ENCODE results near the gene CNRIP1. TPM values are rescaled to one million over a fixed set of nuclear protein-coding genes. Genes with fewer than 3 reads are reported as not detected.

Gene CNRIP1
- not detected for total RNA-seq

DNA sequence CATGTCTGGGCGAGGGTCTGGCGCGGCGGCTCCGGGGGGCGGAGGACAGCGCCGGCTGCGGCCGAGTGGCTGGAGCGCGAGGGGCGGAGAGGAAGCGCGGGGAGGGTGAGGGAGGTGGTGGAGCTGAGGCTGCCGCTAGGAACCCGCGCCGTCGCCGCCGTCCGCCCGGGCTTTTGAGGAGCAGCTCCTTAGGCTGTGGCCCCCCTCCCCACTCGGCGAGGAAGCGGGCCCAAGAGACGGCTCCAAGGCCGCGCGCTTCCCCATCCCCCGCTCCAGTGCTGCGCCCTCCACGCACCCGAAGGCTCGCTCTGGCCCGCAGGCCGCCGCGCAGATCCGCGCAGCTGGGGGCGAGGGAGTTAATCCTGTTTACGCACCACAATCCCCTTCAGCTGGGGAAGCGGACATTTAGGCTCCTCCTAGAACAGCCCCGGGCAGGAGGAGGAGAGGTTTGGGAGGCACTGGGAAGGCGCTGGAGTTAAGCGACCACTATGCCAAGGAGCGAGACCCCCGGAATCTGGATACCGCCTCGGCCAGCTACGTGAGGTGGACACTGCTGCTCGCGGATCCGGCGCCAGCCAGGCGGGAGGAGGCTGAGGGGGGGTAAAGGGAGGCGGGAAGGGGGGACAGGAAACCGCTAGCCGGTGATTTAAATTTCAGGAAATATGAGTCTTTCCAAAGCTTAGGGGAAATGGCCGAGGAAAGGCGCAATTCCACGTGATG is at the start of gene CNRIP1:
Gene CNRIP1, minus strand, starts transcription at position 552 of the 720 bp plus-strand sequence. Its CDS starts 549 bp downstream, at position 3.
- no peak within 1 kb of the TSS for H3K27ac Mint-ChIP-seq
- no peaks in the 10 kb centered on the region for H3K36me3 Mint-ChIP-seq (ENCODE audit: low read depth)
- H3K9me3 Mint-ChIP-seq, result no peaks in the 10 kb centered on the region
- ATAC-seq (replicated peaks), result peak; percentile 35
- H3K4me3 Mint-ChIP-seq, result peak within 1 kb of the TSS; percentile 67
- no peaks in the 10 kb centered on the region for H3K4me1 Mint-ChIP-seq
- peaks cover 37% of the 10 kb centered on the region for H3K27me3 Mint-ChIP-seq

GRCh38 chr2:68369337-68369734 is 49.6 kb upstream of the CNRIP1 start:
- Mint-ChIP-seq H3K27ac (no peak overlapping the region), H3K4me3 (no peak overlapping the region), H3K9me3 (peaks cover 3% of the 10 kb centered on the region)

GRCh38 chr2:68368654-68369336 is 49.0 kb upstream of the CNRIP1 start:
- Mint-ChIP-seq H3K27me3 (no peaks in the 10 kb centered on the region), H3K36me3 (ENCODE audit: low read depth) (no peaks in the 10 kb centered on the region), H3K27ac (no peak overlapping the region), H3K4me3 (no peak overlapping the region), H3K4me1 (no peaks in the 10 kb centered on the region), H3K9me3 (peaks cover 3% of the 10 kb centered on the region)
- ATAC-seq (replicated peaks), result no peak

More at GRCh38 chr2:68369337-68369734, 49.6 kb upstream of the CNRIP1 start:
- Mint-ChIP-seq H3K4me1 (no peaks in the 10 kb centered on the region), H3K36me3 (ENCODE audit: low read depth) (no peaks in the 10 kb centered on the region), H3K27me3 (no peaks in the 10 kb centered on the region)
- no peak for ATAC-seq (replicated peaks)

- H3K4me3 Mint-ChIP-seq, result no peak overlapping the region
- no peaks in the 10 kb centered on the region for H3K4me1 Mint-ChIP-seq
- no peak for ATAC-seq (replicated peaks)
- H3K27ac Mint-ChIP-seq, result no peak overlapping the region
- peaks cover 3% of the 10 kb centered on the region for H3K9me3 Mint-ChIP-seq
- no peaks in the 10 kb centered on the region for H3K27me3 Mint-ChIP-seq
- no peaks in the 10 kb centered on the region for H3K36me3 Mint-ChIP-seq (ENCODE audit: low read depth)
Observed at GRCh38 chr2:68367953-68368653, 48.4 kb upstream of the CNRIP1 start.

DNA sequence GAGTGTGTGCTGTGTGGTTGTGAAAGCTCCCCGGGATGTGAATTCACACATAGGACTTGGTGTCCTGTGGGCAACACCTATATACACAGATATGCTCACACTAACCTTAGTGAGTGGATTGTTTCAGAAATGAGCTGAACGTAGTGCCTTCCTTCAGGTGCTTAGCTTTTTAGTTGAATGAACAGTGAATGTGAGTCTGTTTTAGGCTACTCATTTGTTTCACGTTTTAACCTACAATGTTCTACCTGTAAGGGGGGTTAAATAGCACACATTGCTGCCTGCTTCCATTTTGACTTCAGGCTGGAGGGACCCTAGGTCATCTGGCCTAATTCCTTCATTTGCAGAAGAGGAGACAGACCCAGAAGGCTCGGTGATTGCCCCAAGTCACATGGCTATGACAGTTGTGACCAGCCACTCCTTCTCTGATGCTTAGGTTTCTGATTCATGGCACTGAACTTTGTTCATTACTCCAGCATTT is 46.4 kb upstream of the CNRIP1 start:
- Mint-ChIP-seq H3K9me3 (peaks cover 3% of the 10 kb centered on the region), H3K4me3 (no peak overlapping the region), H3K27me3 (no peaks in the 10 kb centered on the region), H3K4me1 (peaks cover 9% of the 10 kb centered on the region), H3K27ac (no peak overlapping the region), H3K36me3 (ENCODE audit: low read depth) (no peaks in the 10 kb centered on the region)
- ATAC-seq (replicated peaks), result no peak

GRCh38 chr2:68365087-68365486 is 45.3 kb upstream of the CNRIP1 start, which contains the start of gene PLEK:
Gene PLEK (plus strand): TSS chr2:68365282. CDS start chr2:68365352, 70 bp downstream.
- Mint-ChIP-seq H3K27me3 (no peaks in the 10 kb centered on the region), H3K36me3 (ENCODE audit: low read depth) (no peaks in the 10 kb centered on the region), H3K9me3 (peaks cover 3% of the 10 kb centered on the region), H3K4me1 (peaks cover 9% of the 10 kb centered on the region), H3K27ac (no peak within 1 kb of the TSS), H3K4me3 (no peak within 1 kb of the TSS)
- no peak for ATAC-seq (replicated peaks)

DNA sequence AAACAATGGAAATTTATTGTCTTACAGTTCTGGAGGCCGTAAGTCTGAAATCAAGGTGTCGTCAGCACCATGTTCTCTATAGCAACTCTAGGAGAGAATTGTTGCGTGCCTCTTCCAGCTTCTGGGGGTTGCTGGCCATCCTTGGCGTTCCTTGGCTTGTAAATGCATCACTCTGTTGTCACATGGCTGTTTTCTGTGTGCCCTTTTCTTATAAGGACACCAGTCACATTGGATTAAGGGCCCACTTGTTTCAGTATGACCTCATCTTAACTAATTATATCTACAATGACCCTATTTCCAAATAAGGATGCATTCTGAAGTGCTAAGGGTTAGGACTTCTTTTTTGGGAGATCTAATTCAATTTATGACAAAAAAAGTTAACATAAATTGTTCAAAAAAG is 44.0 kb upstream of the CNRIP1 start:
- H3K4me1 Mint-ChIP-seq, result peaks cover 9% of the 10 kb centered on the region
- peaks cover 2% of the 10 kb centered on the region for H3K9me3 Mint-ChIP-seq
- H3K27ac Mint-ChIP-seq, result no peak overlapping the region
- no peak for ATAC-seq (replicated peaks)
- no peaks in the 10 kb centered on the region for H3K27me3 Mint-ChIP-seq
- no peak overlapping the region for H3K4me3 Mint-ChIP-seq
- no peaks in the 10 kb centered on the region for H3K36me3 Mint-ChIP-seq (ENCODE audit: low read depth)

- Mint-ChIP-seq H3K27ac (no peak overlapping the region), H3K9me3 (no peaks in the 10 kb centered on the region), H3K4me3 (peak overlapping the region; percentile 60), H3K36me3 (ENCODE audit: low read depth) (no peaks in the 10 kb centered on the region), H3K27me3 (no peaks in the 10 kb centered on the region), H3K4me1 (peaks cover 9% of the 10 kb centered on the region)
- ATAC-seq (replicated peaks), result no peak
Observed at GRCh38 chr2:68362749-68363148, 43.0 kb upstream of the CNRIP1 start.

- H3K27ac Mint-ChIP-seq, result no peak overlapping the region
- H3K4me3 Mint-ChIP-seq, result peak overlapping the region; percentile 60
- no peaks in the 10 kb centered on the region for H3K9me3 Mint-ChIP-seq
- no peaks in the 10 kb centered on the region for H3K36me3 Mint-ChIP-seq (ENCODE audit: low read depth)
- H3K4me1 Mint-ChIP-seq, result peaks cover 9% of the 10 kb centered on the region
- no peaks in the 10 kb centered on the region for H3K27me3 Mint-ChIP-seq
- peak; percentile 97 for ATAC-seq (replicated peaks)
Observed at GRCh38 chr2:68362069-68362468, 42.3 kb upstream of the CNRIP1 start.

- H3K36me3 Mint-ChIP-seq (ENCODE audit: low read depth), result no peaks in the 10 kb centered on the region
- no peak for ATAC-seq (replicated peaks)
- no peaks in the 10 kb centered on the region for H3K27me3 Mint-ChIP-seq
- H3K9me3 Mint-ChIP-seq, result no peaks in the 10 kb centered on the region
- peaks cover 9% of the 10 kb centered on the region for H3K4me1 Mint-ChIP-seq
- H3K4me3 Mint-ChIP-seq, result no peak overlapping the region
- no peak overlapping the region for H3K27ac Mint-ChIP-seq
Observed at GRCh38 chr2:68359889-68360288, 40.1 kb upstream of the CNRIP1 start.

- Mint-ChIP-seq H3K27ac (no peak overlapping the region), H3K27me3 (no peaks in the 10 kb centered on the region), H3K4me3 (no peak overlapping the region), H3K9me3 (no peaks in the 10 kb centered on the region), H3K4me1 (peaks cover 9% of the 10 kb centered on the region), H3K36me3 (ENCODE audit: low read depth) (no peaks in the 10 kb centered on the region)
- no peak for ATAC-seq (replicated peaks)
Observed at GRCh38 chr2:68357605-68358337, 38.0 kb upstream of the CNRIP1 start.

GRCh38 chr2:68356599-68357239 is 37.0 kb upstream of the CNRIP1 start:
- Mint-ChIP-seq H3K27ac (no peak overlapping the region), H3K27me3 (peaks cover 3% of the 10 kb centered on the region), H3K4me3 (no peak overlapping the region), H3K9me3 (no peaks in the 10 kb centered on the region), H3K4me1 (peaks cover under 1% of the 10 kb centered on the region), H3K36me3 (ENCODE audit: low read depth) (no peaks in the 10 kb centered on the region)
- no peak for ATAC-seq (replicated peaks)

GRCh38 chr2:68352651-68353391 is 33.1 kb upstream of the CNRIP1 start:
- no peaks in the 10 kb centered on the region for H3K36me3 Mint-ChIP-seq (ENCODE audit: low read depth)
- no peaks in the 10 kb centered on the region for H3K4me1 Mint-ChIP-seq
- no peak for ATAC-seq (replicated peaks)
- H3K27ac Mint-ChIP-seq, result no peak overlapping the region
- H3K4me3 Mint-ChIP-seq, result no peak overlapping the region
- H3K27me3 Mint-ChIP-seq, result peaks cover 16% of the 10 kb centered on the region
- no peaks in the 10 kb centered on the region for H3K9me3 Mint-ChIP-seq

Data from activated T-helper 17 cell treated with anti-CD3 and anti-CD28 coated beads, Interleukin-2, amount 50 U/mL, for 72 hours (primary cell).